Hematopoietic multipotent progenitor cell treated with erythropoietin and hydrocortisone succinate and interleukin-3 and kit ligand, for 15 days (in vitro differentiated cells): Measurements from ENCODE around the gene TMEM51.

ENCODE experiments used
- DNase-seq: peaks from one replicate; pipeline ENCODE4 v3.0.0-alpha.2; 2015; ENCODE audit warnings: low spot score

Gene TMEM51

GRCh38 chr1:15218287-15219279 lies 65.0 kb downstream of the TMEM51 start:
- DNase-seq: no peak

GRCh38 chr1:15219280-15220023 lies 65.9 kb downstream of the TMEM51 start:
- no peak for DNase-seq

- DNase-seq: no peak
Observed at GRCh38 chr1:15220024-15220392, 66.5 kb downstream of the TMEM51 start.

GRCh38 chr1:15220825-15221431 lies 67.4 kb downstream of the TMEM51 start:
- no peak for DNase-seq

GRCh38 chr1:15222653-15223303 lies 69.2 kb downstream of the TMEM51 start:
- DNase-seq: no peak

- DNase-seq: no peak
Observed at GRCh38 chr1:15224259-15224869, 70.8 kb downstream of the TMEM51 start.

GRCh38 chr1:15224974-15225373 lies 71.4 kb downstream of the TMEM51 start:
- no peak for DNase-seq

GRCh38 chr1:15225461-15225860 lies 71.9 kb downstream of the TMEM51 start:
- no peak for DNase-seq

GRCh38 chr1:15226388-15227255 lies 73.1 kb downstream of the TMEM51 start:
- no peak for DNase-seq

- DNase-seq: no peak
Observed at GRCh38 chr1:15229707-15230131, 76.2 kb downstream of the TMEM51 start.

- DNase-seq: no peak
Observed at GRCh38 chr1:15231714-15232201, 78.2 kb downstream of the TMEM51 start.

- DNase-seq: no peak
Observed at GRCh38 chr1:15233689-15234088, 80.1 kb downstream of the TMEM51 start.

- no peak for DNase-seq
Observed at GRCh38 chr1:15236321-15236721, 82.8 kb downstream of the TMEM51 start.

GRCh38 chr1:15236746-15237145 lies 83.2 kb downstream of the TMEM51 start:
- DNase-seq: no peak

GRCh38 chr1:15238789-15239188 lies 85.2 kb downstream of the TMEM51 start:
- DNase-seq: no peak

- no peak for DNase-seq
Observed at GRCh38 chr1:15242766-15243165, 89.2 kb downstream of the TMEM51 start.

- DNase-seq: no peak
Observed at GRCh38 chr1:15243275-15244043, 89.9 kb downstream of the TMEM51 start.

GRCh38 chr1:15244813-15245212 lies 91.3 kb downstream of the TMEM51 start:
- no peak for DNase-seq

GRCh38 chr1:15245593-15246360 lies 92.2 kb downstream of the TMEM51 start:
- DNase-seq: no peak
